GM23248 (cell line): Measurements from ENCODE around the gene NDUFS7. TPM values are rescaled to one million over a fixed set of nuclear protein-coding genes. Genes with fewer than 3 reads are reported as not detected.

Source experiments
- DNase-seq: peaks from one replicate; pipeline ENCODE4 v3.0.0-alpha.2; 2015
- H2AFZ ChIP-seq: fragments of 200-600 bp; sonication (generic); 2 replicates; pipeline ENCODE4 v1.6.1; 2016; ENCODE audit warnings: antibody characterized with exemption
- H3F3A ChIP-seq: fragments of 200-600 bp; sonication (generic); 2 replicates; pipeline ENCODE4 v1.6.1; 2016; ENCODE audit warnings: mild to moderate bottlenecking, antibody characterized with exemption, mixed run types; ENCODE audit not compliant: insufficient read depth
- H3K27ac ChIP-seq: fragments of 200-600 bp; sonication (generic); 2 replicates; pipeline ENCODE4 v1.5.1; 2016; ENCODE audit warnings: mild to moderate bottlenecking
- H3K27me3 ChIP-seq: fragments of 200-600 bp; sonication (generic); replicated peaks from 2 replicates; pipeline ENCODE4 v1.6.1; 2016; ENCODE audit warnings: mild to moderate bottlenecking; ENCODE audit not compliant: insufficient read depth
- H3K36me3 ChIP-seq: fragments of 200-600 bp; sonication (generic); 2 replicates; pipeline ENCODE4 v1.6.1; 2016; ENCODE audit warnings: low read depth, mild to moderate bottlenecking
- H3K4me1 ChIP-seq: fragments of 200-600 bp; sonication (generic); 2 replicates; pipeline ENCODE4 v1.6.1; 2016; ENCODE audit warnings: mild to moderate bottlenecking; ENCODE audit not compliant: insufficient read depth
- H3K4me2 ChIP-seq: fragments of 200-600 bp; sonication (generic); one replicate; pipeline ENCODE4 v1.6.1; 2016; ENCODE audit warnings: mild to moderate bottlenecking; ENCODE audit not compliant: unreplicated experiment
- H3K4me3 ChIP-seq: fragments of 200-600 bp; sonication (generic); 2 replicates; pipeline ENCODE4 v1.5.1; 2016; ENCODE audit warnings: mild to moderate bottlenecking
- H3K79me2 ChIP-seq: fragments of 200-600 bp; sonication (generic); 2 replicates; pipeline ENCODE4 v1.6.1; 2016; ENCODE audit warnings: mild to moderate bottlenecking; ENCODE audit not compliant: insufficient read depth
- H3K9ac ChIP-seq: fragments of 200-600 bp; sonication (generic); 2 replicates; pipeline ENCODE4 v1.6.1; 2016; ENCODE audit warnings: mild to moderate bottlenecking
- H3K9me2 ChIP-seq: fragments of 200-600 bp; sonication (generic); 2 replicates; pipeline ENCODE4 v1.6.1; 2016; ENCODE audit warnings: mixed run types, mild to moderate bottlenecking, moderate library complexity; ENCODE audit not compliant: insufficient read depth
- H3K9me3 ChIP-seq: fragments of 200-600 bp; sonication (generic); one replicate; pipeline ENCODE4 v1.6.1; 2017; ENCODE audit warnings: low read depth
- H4K20me1 ChIP-seq: fragments of 200-600 bp; sonication (generic); 2 replicates; pipeline ENCODE4 v1.6.0; 2016; ENCODE audit not compliant: insufficient read depth
- EZH2 ChIP-seq: fragments of 200-600 bp; sonication (generic); IDR thresholded peaks from 2 replicates; pipeline ENCODE4 v1.6.1; 2018; ENCODE audit warnings: antibody characterized with exemption, mild to moderate bottlenecking; ENCODE audit not compliant: insufficient read depth, poor library complexity, severe bottlenecking
- EZH2phosphoT487 ChIP-seq: fragments of 200-600 bp; sonication (generic); IDR thresholded peaks from 2 replicates; pipeline ENCODE4 v1.6.1; 2018; ENCODE audit warnings: antibody characterized with exemption, moderate library complexity, mild to moderate bottlenecking, low read depth; ENCODE audit not compliant: insufficient read depth
- WGBS, 2 experiments: methylation state at CpG; one replicate each; pipeline ENCODE4 v1.1.6; 2015 to 2017; ENCODE audit warnings: low lambda C conversion rate in 2 of 2, low coverage in 1 of 2; ENCODE audit errors: missing lambda C conversion rate in 2 of 2; 5-methylcytosine and 5-hydroxymethylcytosine counted together
- in situ Hi-C: fragments of 300-500 bp; cut with MboI; formaldehyde crosslinking; loops from 2 replicates; pipeline ENCODE4 v1.15.0; 2020
- polyA plus RNA-seq: library from polyadenylated mRNA; unstranded; fragments of >200 nt; fragmentation: Nextera tagmentation; extraction: Ambion mirVana; gene quantifications from 2 replicates; pipeline ENCODE4 v1.2.1, GENCODE V29; 2016
- total RNA-seq: library from RNA; depleted of rRNA; stranded (reverse); fragments of >200 nt; shearing (Covaris generic); gene quantifications from 2 replicates; pipeline ENCODE4 v1.2.3, GENCODE V29; 2014

The NDUFS7 gene
- total and polyA plus RNA-seq, 2 experiments from 2014 or later = 67.1 to 173 TPM

- TF ChIP-seq EZH2 (no peak), EZH2phosphoT487 (no peak)
- 19 to 26% methylated on average over 22 to 25 of the region's 25 CpGs for WGBS, 2 experiments
- in situ Hi-C loops = no loop called here
Observed at GRCh38 chr19:1396019-1396767, 12.5 kb downstream of the NDUFS7 start.

DNA sequence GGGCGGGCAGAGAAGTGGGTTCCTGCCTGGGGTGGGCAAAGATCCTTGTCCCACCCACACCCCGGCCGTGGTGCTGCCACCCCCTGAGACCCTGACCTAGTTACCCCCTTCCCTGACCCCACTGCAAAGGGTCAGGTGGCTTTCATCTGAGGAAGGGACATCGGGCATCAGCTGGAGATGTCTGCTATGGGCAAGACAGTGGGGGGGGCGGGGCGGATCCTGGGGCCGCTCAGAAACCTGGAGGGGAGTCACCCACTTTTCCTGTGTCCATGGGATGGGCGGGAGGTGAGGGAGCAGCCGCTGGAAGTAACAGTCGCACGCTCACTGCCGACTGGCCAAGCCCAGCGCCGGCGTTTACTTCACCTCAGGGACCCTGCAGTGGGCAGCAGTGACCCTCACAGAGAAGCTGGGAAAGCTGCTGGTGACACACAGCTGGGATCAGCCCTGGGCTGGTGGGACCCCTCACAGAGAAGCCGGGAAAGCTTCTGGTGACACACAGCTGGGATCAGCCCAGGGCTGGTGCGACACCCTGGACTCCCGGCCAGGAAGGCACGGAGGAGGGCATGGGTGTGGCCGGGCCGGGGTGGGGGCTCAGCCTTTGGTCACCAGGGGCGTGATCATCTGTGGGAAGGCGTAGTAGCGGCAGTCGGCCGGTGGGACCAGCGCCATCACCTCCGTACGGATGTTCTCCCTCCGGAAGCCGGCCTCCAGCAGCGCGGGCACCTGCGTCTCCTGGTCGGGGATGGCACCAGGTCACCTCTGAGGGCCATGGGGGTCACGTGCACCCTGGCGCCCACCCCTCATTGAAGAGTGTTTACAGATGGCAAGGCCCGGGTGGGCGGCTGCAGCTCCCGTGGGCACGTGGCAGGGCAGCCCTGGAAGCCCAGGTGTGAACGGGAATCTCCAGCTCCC lies 13.3 kb downstream of the NDUFS7 start:
- Histone ChIP-seq H3K4me3 (no peak overlapping the region), H3K4me2 (no peak overlapping the region), H3K36me3 (no peaks in the 10 kb centered on the region), H3K79me2 (no peaks in the 10 kb centered on the region), H3F3A (no peaks in the 10 kb centered on the region), H3K27ac (no peak overlapping the region), H4K20me1 (no peaks in the 10 kb centered on the region), H3K27me3 (no peaks in the 10 kb centered on the region), H3K9me2 (no peaks in the 10 kb centered on the region), H2AFZ (no peak overlapping the region), H3K9me3 (no peaks in the 10 kb centered on the region), H3K9ac (no peak overlapping the region), H3K4me1 (0 out of 2 replicates have a peak, but pooled peaks cover 7% of the 10 kb centered on the region)
- in situ Hi-C loops = no loop called here
- no peak for TF ChIP-seq EZH2phosphoT487
- no peak for TF ChIP-seq EZH2
- DNase-seq = peak; percentile 38
- 42 to 47% methylated on average over 22 to 39 of the region's 42 CpGs for WGBS, 2 experiments

More at GRCh38 chr19:1396019-1396767, 12.5 kb downstream of the NDUFS7 start:
- DNase-seq = peak; percentile 36
- H3K9me3 ChIP-seq = no peaks in the 10 kb centered on the region
- H3K36me3 ChIP-seq = no peaks in the 10 kb centered on the region
- no peak overlapping the region for H3K4me3 ChIP-seq
- 0 out of 2 replicates have a peak, but pooled peaks cover 7% of the 10 kb centered on the region for H3K4me1 ChIP-seq
- no peaks in the 10 kb centered on the region for H4K20me1 ChIP-seq
- H3K27me3 ChIP-seq = no peaks in the 10 kb centered on the region
- H3K4me2 ChIP-seq = no peak overlapping the region
- H3K79me2 ChIP-seq = no peaks in the 10 kb centered on the region
- H3K9me2 ChIP-seq = no peaks in the 10 kb centered on the region
- H3K9ac ChIP-seq = peak overlapping the region; percentile 5; the same call in 1 of the 2 replicates
- H2AFZ ChIP-seq = no peak overlapping the region
- no peak overlapping the region for H3K27ac ChIP-seq
- no peaks in the 10 kb centered on the region for H3F3A ChIP-seq

DNA sequence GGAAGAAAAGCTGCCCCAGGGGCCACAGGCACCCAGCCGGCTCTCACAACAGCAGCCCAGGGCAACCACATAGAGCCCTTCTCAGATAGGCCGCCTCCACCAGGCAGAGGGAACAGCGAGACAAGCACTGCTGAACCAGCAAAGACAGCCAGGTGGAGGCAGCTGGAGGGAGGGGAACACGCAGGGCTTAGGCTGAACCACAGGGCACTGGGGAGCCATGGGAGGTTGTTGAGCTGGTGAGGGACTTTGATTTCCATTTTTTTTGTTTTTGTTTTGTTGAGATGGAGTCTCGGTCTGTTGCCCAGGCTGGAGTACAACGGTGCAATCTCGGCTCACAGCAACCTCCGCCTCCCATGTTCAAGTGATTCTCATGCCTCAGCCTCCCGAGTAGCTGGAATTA lies 14.1 kb downstream of the NDUFS7 start:
- H3K4me1 ChIP-seq = 0 out of 2 replicates have a peak, but pooled peaks cover 7% of the 10 kb centered on the region
- H2AFZ ChIP-seq = no peak overlapping the region
- no peaks in the 10 kb centered on the region for H3K36me3 ChIP-seq
- no peak overlapping the region for H3K27ac ChIP-seq
- H3F3A ChIP-seq = no peaks in the 10 kb centered on the region
- DNase-seq = no peak
- no peaks in the 10 kb centered on the region for H4K20me1 ChIP-seq
- in situ Hi-C loops = no loop called here
- no peak overlapping the region for H3K4me3 ChIP-seq
- no peaks in the 10 kb centered on the region for H3K79me2 ChIP-seq
- no peaks in the 10 kb centered on the region for H3K27me3 ChIP-seq
- no peaks in the 10 kb centered on the region for H3K9me2 ChIP-seq
- TF ChIP-seq EZH2 = no peak
- no peak for TF ChIP-seq EZH2phosphoT487
- no peak overlapping the region for H3K9ac ChIP-seq
- no peak overlapping the region for H3K4me2 ChIP-seq
- WGBS, 2 experiments = 88 to 94% methylated on average over 9 of the region's 9 CpGs
- no peaks in the 10 kb centered on the region for H3K9me3 ChIP-seq

GRCh38 chr19:1399079-1399478 lies 15.4 kb downstream of the NDUFS7 start:
- Histone ChIP-seq H3K4me3 (no peak overlapping the region), H3K4me1 (0 out of 2 replicates have a peak, but pooled peaks cover 7% of the 10 kb centered on the region), H3K9me3 (no peaks in the 10 kb centered on the region), H3K4me2 (no peak overlapping the region), H3K27ac (no peak overlapping the region), H3K9ac (no peak overlapping the region), H3F3A (no peaks in the 10 kb centered on the region), H3K27me3 (no peaks in the 10 kb centered on the region), H2AFZ (no peak overlapping the region), H3K9me2 (no peaks in the 10 kb centered on the region), H3K79me2 (no peaks in the 10 kb centered on the region), H4K20me1 (no peaks in the 10 kb centered on the region), H3K36me3 (no peaks in the 10 kb centered on the region)
- 85 to 91% methylated on average over 14 to 19 of the region's 19 CpGs for WGBS, 2 experiments
- TF ChIP-seq EZH2 (no peak), EZH2phosphoT487 (no peak)
- no peak for DNase-seq
- in situ Hi-C loops = no loop called here
